ENCODE data around the gene ST7L. TPM values are rescaled to one million over a fixed set of nuclear protein-coding genes. Genes with fewer than 3 reads are reported as not detected.

Gene ST7L
- total RNA-seq, 1 donor from 2014 or later: 16.7 TPM

- TF ChIP-seq POLR2AphosphoS5 (IDR thresholded peaks at IDR 0.05; ENCODE audit: insufficient read depth in 1 of 2, low read depth in 1 of 2) (no peak), POLR2A (IDR thresholded peaks at IDR 0.05) (no peak), CTCF (IDR thresholded peaks at IDR 0.05) (no peak)
These were observed 15.4 kb upstream of the ST7L start for GRCh38 chr1:112634367-112634766.

DNA sequence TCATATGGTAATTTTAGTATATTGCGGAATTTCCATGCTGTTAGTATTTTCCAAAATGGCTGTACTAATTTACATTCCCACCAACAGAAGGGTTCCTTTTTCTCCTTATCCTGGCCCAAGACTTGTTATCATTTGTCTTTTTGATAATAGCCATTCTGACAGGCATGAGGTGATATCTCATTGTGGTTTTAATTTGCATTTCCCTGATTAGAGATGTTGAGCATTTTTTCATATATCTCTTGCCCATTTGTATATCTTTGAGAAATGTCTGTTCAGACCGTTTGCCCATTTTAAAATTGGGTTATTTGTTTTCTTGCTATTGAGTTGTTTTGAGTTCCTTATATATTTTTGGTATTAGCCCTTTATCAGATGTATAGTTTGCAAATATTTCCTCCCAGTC lies 14.7 kb upstream of the ST7L start:
- intact Hi-C loops (cut with DNase I): no loop called here
- Histone ChIP-seq H3K9me3 (no peaks in the 10 kb centered on the region), H3K4me3 (no peak overlapping the region), H3K36me3 (no peaks in the 10 kb centered on the region), H3K27ac (no peak overlapping the region), H3K27me3 (no peaks in the 10 kb centered on the region), H3K4me1 (peaks cover 75% of the 10 kb centered on the region)
- TF ChIP-seq POLR2AphosphoS5 (IDR thresholded peaks at IDR 0.05; ENCODE audit: insufficient read depth in 1 of 2, low read depth in 1 of 2) (no peak), CTCF (IDR thresholded peaks at IDR 0.05) (no peak), POLR2A (IDR thresholded peaks at IDR 0.05) (no peak)
- no peak for DNase-seq (ENCODE audit: extremely low spot score in 2 of 2)

More at GRCh38 chr1:112634367-112634766, 15.4 kb upstream of the ST7L start:
- peaks cover 71% of the 10 kb centered on the region for H3K4me1 ChIP-seq
- intact Hi-C loops (cut with DNase I): no loop called here
- no peaks in the 10 kb centered on the region for H3K9me3 ChIP-seq
- no peaks in the 10 kb centered on the region for H3K36me3 ChIP-seq
- no peaks in the 10 kb centered on the region for H3K27me3 ChIP-seq
- no peak overlapping the region for H3K27ac ChIP-seq
- no peak overlapping the region for H3K4me3 ChIP-seq
- DNase-seq (ENCODE audit: extremely low spot score in 2 of 2): no peak

DNA sequence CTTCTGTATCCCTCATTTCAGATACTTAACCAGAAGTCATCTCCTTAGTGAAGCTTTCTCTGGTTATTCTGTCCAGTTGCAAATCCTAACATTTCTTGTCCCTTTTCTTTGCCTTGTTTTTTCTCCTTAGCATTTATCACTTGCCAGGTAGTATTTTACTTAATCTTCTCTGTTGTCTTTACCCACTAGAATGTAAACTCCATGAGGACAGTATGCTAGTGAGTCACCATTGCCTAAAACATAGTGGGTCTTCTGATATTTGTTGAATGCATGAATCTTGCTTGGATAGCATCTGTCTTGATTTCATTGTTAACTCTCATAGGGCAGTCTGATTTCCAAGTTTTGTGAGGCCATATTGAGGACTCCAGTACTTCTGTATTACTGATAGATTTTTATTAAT lies 10.3 kb upstream of the ST7L start:
- intact Hi-C loops (cut with DNase I): no loop called here
- TF ChIP-seq POLR2AphosphoS5 (IDR thresholded peaks at IDR 0.05; ENCODE audit: insufficient read depth in 1 of 2, low read depth in 1 of 2) (no peak), CTCF (IDR thresholded peaks at IDR 0.05) (no peak), POLR2A (IDR thresholded peaks at IDR 0.05) (no peak)
- peaks cover 77% of the 10 kb centered on the region for H3K4me1 ChIP-seq

GRCh38 chr1:112628516-112628915 lies 9.6 kb upstream of the ST7L start:
- TF ChIP-seq POLR2AphosphoS5 (IDR thresholded peaks at IDR 0.05; ENCODE audit: insufficient read depth in 1 of 2, low read depth in 1 of 2): no peak
- TF ChIP-seq CTCF (IDR thresholded peaks at IDR 0.05): no peak
- no peak for TF ChIP-seq POLR2A (IDR thresholded peaks at IDR 0.05)
- no peaks in the 10 kb centered on the region for H3K27me3 ChIP-seq
- DNase-seq (ENCODE audit: extremely low spot score in 2 of 2): no peak
- H3K9me3 ChIP-seq: no peaks in the 10 kb centered on the region
- H3K36me3 ChIP-seq: no peaks in the 10 kb centered on the region
- H3K27ac ChIP-seq: no peak overlapping the region
- intact Hi-C loops (cut with DNase I): no loop called here
- H3K4me3 ChIP-seq: no peak overlapping the region
- H3K4me1 ChIP-seq: peaks cover 84% of the 10 kb centered on the region

More for the DNA sequence above, 10.3 kb upstream of the ST7L start:
- Histone ChIP-seq H3K27ac (no peak overlapping the region), H3K36me3 (no peaks in the 10 kb centered on the region), H3K9me3 (no peaks in the 10 kb centered on the region), H3K27me3 (no peaks in the 10 kb centered on the region), H3K4me3 (no peak overlapping the region)
- DNase-seq (ENCODE audit: extremely low spot score in 2 of 2): no peak

DNA sequence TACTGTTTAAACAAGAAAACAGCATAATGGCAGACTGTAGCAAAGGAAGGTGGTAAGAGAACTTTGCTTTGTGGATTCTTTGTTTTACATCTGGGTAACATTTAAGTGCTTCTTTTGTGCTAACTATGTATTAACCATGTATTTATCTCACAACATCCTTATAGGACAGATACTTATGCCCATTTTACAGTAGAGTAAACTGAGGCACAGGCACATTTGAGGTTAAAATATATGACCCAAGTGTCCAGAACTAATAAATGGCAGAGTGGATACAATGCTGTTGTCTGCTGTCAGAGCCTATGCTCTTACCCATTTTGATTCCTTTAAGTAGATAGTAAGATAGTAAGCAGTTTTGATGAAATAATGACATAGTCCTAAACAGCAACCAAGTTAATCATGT lies 7.9 kb upstream of the ST7L start:
- Histone ChIP-seq H3K4me3 (no peak overlapping the region), H3K9me3 (no peaks in the 10 kb centered on the region), H3K36me3 (no peaks in the 10 kb centered on the region), H3K27ac (no peak overlapping the region), H3K27me3 (no peaks in the 10 kb centered on the region), H3K4me1 (peaks cover 91% of the 10 kb centered on the region)
- intact Hi-C loops (cut with DNase I): no loop called here
- TF ChIP-seq POLR2A (IDR thresholded peaks at IDR 0.05) (no peak), CTCF (IDR thresholded peaks at IDR 0.05) (no peak), POLR2AphosphoS5 (IDR thresholded peaks at IDR 0.05; ENCODE audit: insufficient read depth in 1 of 2, low read depth in 1 of 2) (no peak)
- DNase-seq (ENCODE audit: extremely low spot score in 2 of 2): no peak
